Measurements from ENCODE around the gene NOB1. TPM values are rescaled to one million over a fixed set of nuclear protein-coding genes. Genes with fewer than 3 reads are reported as not detected.
"Not testable (repeated sequence)": the region's sequence is repeated elsewhere in the genome, so short reads cannot be mapped to it uniquely, and the experiment has no call there.

NOB1 gene
- 64.4 and 64.6 TPM in 2 replicates for total RNA-seq

GRCh38 chr16:69754469-69755310, at the start of gene NOB1:
NOB1 (minus strand) TSS chr16:69754926; CDS start chr16:69754910, 16 bp downstream.
- intact Hi-C loops (cut with micrococcal nuclease) = loop anchor here (1.0 to 5.0 kb wide), 5 partner anchors 28 to 498 kb away; partner anchors contain the start of genes EXOSC6 and NQO1

GRCh38 chr16:69804297-69804696, 49.6 kb upstream of the NOB1 start:
- intact Hi-C loops (cut with micrococcal nuclease) = no loop called here

GRCh38 chr16:69799611-69800031, 44.9 kb upstream of the NOB1 start:
- intact Hi-C loops (cut with micrococcal nuclease) = no loop called here

- intact Hi-C loops (cut with micrococcal nuclease) = no loop called here
These were observed 43.7 kb upstream of the NOB1 start for GRCh38 chr16:69798466-69798865.

- intact Hi-C loops (cut with micrococcal nuclease) = loop anchor here (1.0 kb wide), 1 partner anchor 134 kb away; no protein-coding TSS in a partner anchor
These were observed 41.8 kb upstream of the NOB1 start for GRCh38 chr16:69796285-69797118.

- intact Hi-C loops (cut with micrococcal nuclease) = no loop called here
These were observed 39.8 kb upstream of the NOB1 start for GRCh38 chr16:69794486-69794885.

GRCh38 chr16:69793526-69793925, 38.8 kb upstream of the NOB1 start:
- intact Hi-C loops (cut with micrococcal nuclease) = no loop called here

GRCh38 chr16:69791391-69791847, 36.7 kb upstream of the NOB1 start:
- intact Hi-C loops (cut with micrococcal nuclease) = not testable (repeated sequence)

- intact Hi-C loops (cut with micrococcal nuclease) = no loop called here
These were observed 33.2 kb upstream of the NOB1 start for GRCh38 chr16:69787883-69788282.

- intact Hi-C loops (cut with micrococcal nuclease) = no loop called here
These were observed 29.9 kb upstream of the NOB1 start for GRCh38 chr16:69784586-69784985.

- intact Hi-C loops (cut with micrococcal nuclease) = no loop called here
These were observed 26.4 kb upstream of the NOB1 start for GRCh38 chr16:69781118-69781517.

- intact Hi-C loops (cut with micrococcal nuclease) = no loop called here
These were observed 25.0 kb upstream of the NOB1 start for GRCh38 chr16:69779724-69780123.

- intact Hi-C loops (cut with micrococcal nuclease) = no loop called here
These were observed 20.8 kb upstream of the NOB1 start for GRCh38 chr16:69775563-69775962.

GRCh38 chr16:69773260-69773947, 18.7 kb upstream of the NOB1 start:
- intact Hi-C loops (cut with micrococcal nuclease) = no loop called here

- intact Hi-C loops (cut with micrococcal nuclease) = no loop called here
These were observed 16.9 kb upstream of the NOB1 start for GRCh38 chr16:69771651-69771967.

GRCh38 chr16:69769404-69769803, 14.7 kb upstream of the NOB1 start:
- intact Hi-C loops (cut with micrococcal nuclease) = no loop called here

- intact Hi-C loops (cut with micrococcal nuclease) = no loop called here
These were observed 13.9 kb upstream of the NOB1 start for GRCh38 chr16:69768666-69769065.

- intact Hi-C loops (cut with micrococcal nuclease) = no loop called here
These were observed 12.9 kb upstream of the NOB1 start for GRCh38 chr16:69767459-69768229.

GRCh38 chr16:69763599-69763942, 8.8 kb upstream of the NOB1 start:
- intact Hi-C loops (cut with micrococcal nuclease) = loop anchor here (5.0 kb wide), 1 partner anchor 631 kb away; the partner anchor contains the start of genes CHTF8 and UTP4

- intact Hi-C loops (cut with micrococcal nuclease) = loop anchor here (1.0 to 5.0 kb wide), 2 partner anchors 37 to 631 kb away; partner anchors contain the start of genes CHTF8, NQO1 and UTP4
These were observed 8.3 kb upstream of the NOB1 start for GRCh38 chr16:69762814-69763598.
